PFSK-1 (cell line): ENCODE measurements around the gene SETD2.

Source experiments
- POLR2AphosphoS5 ChIP-seq: IDR thresholded peaks from 2 replicates; pipeline ENCODE4 v1.6.1; 2012; ENCODE audit warnings: low read depth, mild to moderate bottlenecking, control low read depth, low read length, moderate library complexity
- SIN3A ChIP-seq: IDR thresholded peaks from 2 replicates; pipeline ENCODE4 v1.6.1; 2012; ENCODE audit warnings: mild to moderate bottlenecking, low read length, moderate library complexity, borderline replicate concordance; ENCODE audit not compliant: insufficient read depth
- TAF1 ChIP-seq: IDR thresholded peaks from 2 replicates; pipeline ENCODE4 v1.6.1; 2012; ENCODE audit warnings: low read length, control low read depth, borderline replicate concordance; ENCODE audit not compliant: insufficient read depth
- TF ChIP-seq, protein P1 (sequence below), 2 experiments: IDR thresholded peaks; 2 replicates each; pipeline versions ENCODE4 v1.6.1 to v1.8.0; 2011 to 2012; ENCODE audit warnings: low read depth in 2 of 2, low read length in 2 of 2, control low read depth in 1 of 2, inconsistent platforms in 1 of 2, mild to moderate bottlenecking in 1 of 2, moderate library complexity in 1 of 2; ENCODE audit not compliant: insufficient read depth in 1 of 2

DNA sequence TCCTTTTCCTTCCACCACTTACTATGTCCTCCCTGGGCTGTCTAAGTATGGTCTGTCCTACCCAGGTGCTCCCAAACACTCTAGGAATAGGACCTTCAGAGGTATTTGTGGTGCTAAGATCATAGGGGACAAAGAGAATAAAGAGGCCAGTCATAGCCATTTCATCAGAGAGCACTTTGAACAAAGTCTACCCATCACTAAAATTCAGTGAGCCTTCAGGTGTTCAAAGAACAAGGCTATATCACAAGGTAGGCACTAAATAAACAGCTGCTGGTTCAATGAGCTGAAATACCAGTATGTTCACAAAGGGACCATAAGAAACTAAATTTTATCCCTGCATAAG lies 145.7 kb downstream of the SETD2 start:
- TF ChIP-seq POLR2AphosphoS5 (no peak), TAF1 (no peak), SIN3A (no peak)
- TF ChIP-seq, protein P1, sequence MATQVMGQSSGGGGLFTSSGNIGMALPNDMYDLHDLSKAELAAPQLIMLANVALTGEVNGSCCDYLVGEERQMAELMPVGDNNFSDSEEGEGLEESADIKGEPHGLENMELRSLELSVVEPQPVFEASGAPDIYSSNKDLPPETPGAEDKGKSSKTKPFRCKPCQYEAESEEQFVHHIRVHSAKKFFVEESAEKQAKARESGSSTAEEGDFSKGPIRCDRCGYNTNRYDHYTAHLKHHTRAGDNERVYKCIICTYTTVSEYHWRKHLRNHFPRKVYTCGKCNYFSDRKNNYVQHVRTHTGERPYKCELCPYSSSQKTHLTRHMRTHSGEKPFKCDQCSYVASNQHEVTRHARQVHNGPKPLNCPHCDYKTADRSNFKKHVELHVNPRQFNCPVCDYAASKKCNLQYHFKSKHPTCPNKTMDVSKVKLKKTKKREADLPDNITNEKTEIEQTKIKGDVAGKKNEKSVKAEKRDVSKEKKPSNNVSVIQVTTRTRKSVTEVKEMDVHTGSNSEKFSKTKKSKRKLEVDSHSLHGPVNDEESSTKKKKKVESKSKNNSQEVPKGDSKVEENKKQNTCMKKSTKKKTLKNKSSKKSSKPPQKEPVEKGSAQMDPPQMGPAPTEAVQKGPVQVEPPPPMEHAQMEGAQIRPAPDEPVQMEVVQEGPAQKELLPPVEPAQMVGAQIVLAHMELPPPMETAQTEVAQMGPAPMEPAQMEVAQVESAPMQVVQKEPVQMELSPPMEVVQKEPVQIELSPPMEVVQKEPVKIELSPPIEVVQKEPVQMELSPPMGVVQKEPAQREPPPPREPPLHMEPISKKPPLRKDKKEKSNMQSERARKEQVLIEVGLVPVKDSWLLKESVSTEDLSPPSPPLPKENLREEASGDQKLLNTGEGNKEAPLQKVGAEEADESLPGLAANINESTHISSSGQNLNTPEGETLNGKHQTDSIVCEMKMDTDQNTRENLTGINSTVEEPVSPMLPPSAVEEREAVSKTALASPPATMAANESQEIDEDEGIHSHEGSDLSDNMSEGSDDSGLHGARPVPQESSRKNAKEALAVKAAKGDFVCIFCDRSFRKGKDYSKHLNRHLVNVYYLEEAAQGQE (IDR thresholded peaks at IDR 0.05; ENCODE audit: insufficient read depth in 1 of 2, low read depth in 2 of 2, low read length in 2 of 2), result no peak
